Liver (tissue), 9 donors: ENCODE data around the gene CERS4. TPM values are rescaled to one million over a fixed set of nuclear protein-coding genes. Genes with fewer than 3 reads are reported as not detected.

Source experiments
- DNase-seq: peaks from one replicate; pipeline ENCODE4 v3.0.0-alpha.2; 2017; ENCODE audit warnings: low spot score
- H3K27ac ChIP-seq, 2 donors: one replicate each; pipeline ENCODE4 v1.7.0; 2013; ENCODE audit warnings: inconsistent platforms in 2 of 2, low read length in 2 of 2, control low read depth in 1 of 2, low read depth in 1 of 2, mild to moderate bottlenecking in 1 of 2
- H3K27me3 ChIP-seq, 4 donors: one replicate each; pipeline versions ENCODE4 v1.6.1 to v1.7.0; 2013; ENCODE audit warnings: low read length in 3 of 4, inconsistent platforms in 1 of 4, mild to moderate bottlenecking in 1 of 4, moderate library complexity in 1 of 4; ENCODE audit not compliant: control insufficient read depth in 4 of 4, insufficient read depth in 4 of 4
- H3K36me3 ChIP-seq, 4 donors: one replicate each; pipeline versions ENCODE4 v1.6.1 to v1.7.0; 2013; ENCODE audit warnings: low read length in 3 of 4, mild to moderate bottlenecking in 3 of 4, low read depth in 1 of 4, moderate library complexity in 1 of 4; ENCODE audit not compliant: control insufficient read depth in 4 of 4, insufficient read depth in 3 of 4
- H3K4me1 ChIP-seq, 4 donors: one replicate each; pipeline versions ENCODE4 v1.6.1 to v1.7.0; 2013; ENCODE audit warnings: low read length in 3 of 4, mild to moderate bottlenecking in 3 of 4, moderate library complexity in 1 of 4; ENCODE audit not compliant: control insufficient read depth in 4 of 4, insufficient read depth in 4 of 4
- H3K4me3 ChIP-seq, 3 donors: one replicate each; pipeline versions ENCODE4 v1.6.1 to v1.7.0; 2013; ENCODE audit warnings: low read length in 3 of 3, control low read depth in 1 of 3, low read depth in 1 of 3, mild to moderate bottlenecking in 1 of 3
- H3K9ac ChIP-seq, 2 donors: one replicate each; pipeline ENCODE4 v1.7.0; 2013; ENCODE audit warnings: low read length in 2 of 2, mild to moderate bottlenecking in 2 of 2, moderate library complexity in 2 of 2, control low read depth in 1 of 2, low read depth in 1 of 2
- H3K9me3 ChIP-seq, 4 donors: one replicate each; pipeline versions ENCODE4 v1.6.1 to v1.7.0; 2013; ENCODE audit warnings: low read length in 3 of 4; ENCODE audit not compliant: control insufficient read depth in 4 of 4
- EGR1 ChIP-seq, 2 donors: IDR thresholded peaks; 2 replicates each; pipeline ENCODE4 v1.6.1; 2016 to 2018; ENCODE audit warnings: antibody characterized with exemption in 2 of 2, low read depth in 2 of 2
- FOXA1 ChIP-seq: IDR thresholded peaks from 2 replicates; pipeline ENCODE4 v1.6.1; 2016; ENCODE audit warnings: antibody characterized with exemption
- FOXA2 ChIP-seq: IDR thresholded peaks from 2 replicates; pipeline ENCODE4 v1.6.1; 2016; ENCODE audit warnings: antibody characterized with exemption
- GABPA ChIP-seq, 2 donors: IDR thresholded peaks in 1 of 2; conservative IDR thresholded peaks in 1 of 2; 2 replicates each; pipeline ENCODE4 v1.6.1; 2016; ENCODE audit warnings: antibody characterized with exemption in 2 of 2, mild to moderate bottlenecking in 1 of 2, moderate library complexity in 1 of 2
- HNF4A ChIP-seq, 2 donors: conservative IDR thresholded peaks; 2 replicates each; pipeline ENCODE4 v1.6.1; 2016; ENCODE audit warnings: antibody characterized with exemption in 2 of 2, mild to moderate bottlenecking in 2 of 2
- HNF4G ChIP-seq: IDR thresholded peaks from 2 replicates; pipeline ENCODE4 v1.6.1; 2016; ENCODE audit warnings: antibody characterized with exemption
- JUND ChIP-seq, 2 donors: IDR thresholded peaks; 2 replicates each; pipeline ENCODE4 v1.6.1; 2016; ENCODE audit warnings: antibody characterized with exemption in 2 of 2
- RAD21 ChIP-seq, 2 donors: IDR thresholded peaks; 2 replicates each; pipeline ENCODE4 v1.6.1; 2016; ENCODE audit warnings: antibody characterized with exemption in 2 of 2, mild to moderate bottlenecking in 2 of 2
- RXRA ChIP-seq, 2 donors: IDR thresholded peaks; 2 replicates each; pipeline ENCODE4 v1.6.1; 2017 to 2018; ENCODE audit warnings: antibody characterized with exemption in 2 of 2, mild to moderate bottlenecking in 1 of 2
- SP1 ChIP-seq: IDR thresholded peaks from 2 replicates; pipeline ENCODE4 v1.6.1; 2018; ENCODE audit warnings: antibody characterized with exemption, mild to moderate bottlenecking
- TAF1 ChIP-seq: conservative IDR thresholded peaks from 2 replicates; pipeline ENCODE4 v1.6.1; 2016; ENCODE audit warnings: antibody characterized with exemption, mild to moderate bottlenecking
- YY1 ChIP-seq: IDR thresholded peaks from 2 replicates; pipeline ENCODE4 v1.6.1; 2016; ENCODE audit warnings: antibody characterized with exemption, mild to moderate bottlenecking
- WGBS: extraction: QIAGEN DNeasy Blood & Tissue Kit; methylation state at CpG from one replicate; pipeline ENCODE4 v1.1.7; 2013; 5-methylcytosine and 5-hydroxymethylcytosine counted together
- polyA plus RNA-seq, 2 donors: library from polyadenylated mRNA; stranded (reverse) in 1 of 2; unstranded in 1 of 2; fragments of 200-250 nt in 1 of 2; fragments of >200 nt in 1 of 2; fragmentation: Nextera tagmentation in 1 of 2; extraction: Ambion mirVana in 1 of 2; gene quantifications; one replicate each; pipeline versions ENCODE4 v1.2.1 to v1.2.3, GENCODE V29; 2013 to 2015
- total RNA-seq, 2 donors: library from RNA; depleted of rRNA; stranded (reverse); fragments of >200 nt; gene quantifications; one replicate each; pipeline ENCODE4 v1.2.3, GENCODE V29; 2014
- TF ChIP-seq, protein P1 (sequence below): fragments of 150-350 bp; IDR thresholded peaks from 2 replicates; pipeline ENCODE4 v1.5.1; 2017; ENCODE audit warnings: improper control_type of control experiment, low read depth, low read length; ENCODE audit not compliant: missing input control
- TF ChIP-seq, protein P2 (sequence below): IDR thresholded peaks from 2 replicates; pipeline ENCODE4 v1.6.1; 2016; ENCODE audit warnings: antibody characterized with exemption
- TF ChIP-seq, protein P3 (sequence below): IDR thresholded peaks from 2 replicates; pipeline ENCODE4 v1.6.1; 2016; ENCODE audit warnings: antibody characterized with exemption
- TF ChIP-seq, protein P4 (sequence below): IDR thresholded peaks from 2 replicates; pipeline ENCODE4 v1.6.1; 2016; ENCODE audit warnings: antibody characterized with exemption, mild to moderate bottlenecking
- TF ChIP-seq, protein P5 (sequence below): IDR thresholded peaks from 2 replicates; pipeline ENCODE4 v1.6.1; 2016; ENCODE audit warnings: antibody characterized with exemption
- donor health status: healthy.
- donor health status: healthy.
- donor health status: healthy.
- donor health status: healthy.
- donor health status: healthy.

CERS4 gene
- total and polyA plus RNA-seq, 4 donors: 42.7 to 65.1 (median 56.4) TPM

DNA sequence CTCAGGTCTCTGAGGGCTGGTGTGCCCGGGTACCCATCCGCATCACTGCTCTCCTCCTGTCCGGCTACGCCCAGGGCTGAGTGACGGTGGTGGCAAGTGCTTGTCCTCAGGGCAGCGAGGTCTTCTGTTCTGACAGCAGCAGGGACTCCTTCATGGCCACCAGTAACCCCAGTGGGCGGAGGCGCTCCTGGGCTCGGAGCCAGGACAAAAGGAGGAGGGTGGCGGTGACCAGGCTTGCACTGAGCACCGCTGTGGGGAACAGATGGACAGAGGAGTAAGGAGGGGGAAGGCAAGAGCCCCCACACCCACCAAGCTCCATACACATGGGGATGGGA, 93.2 kb downstream of the CERS4 start:
- Histone ChIP-seq H3K9me3 (no peaks in the 10 kb centered on the region), H3K4me1 (peaks cover 10 to 20% (median 17%) of the 10 kb centered on the region in 4 donors), H3K4me3 (no peak overlapping the region), H3K27me3 (no peaks in the 10 kb centered on the region), H3K9ac (no peak overlapping the region), H3K36me3 (peaks cover 0 to 3% (median 1%) of the 10 kb centered on the region in 4 donors), H3K27ac (no peak overlapping the region)
- no peak for TF ChIP-seq YY1
- no peak for TF ChIP-seq TAF1
- no peak for TF ChIP-seq JUND (IDR thresholded peaks at IDR 0.05)
- TF ChIP-seq, protein P1, sequence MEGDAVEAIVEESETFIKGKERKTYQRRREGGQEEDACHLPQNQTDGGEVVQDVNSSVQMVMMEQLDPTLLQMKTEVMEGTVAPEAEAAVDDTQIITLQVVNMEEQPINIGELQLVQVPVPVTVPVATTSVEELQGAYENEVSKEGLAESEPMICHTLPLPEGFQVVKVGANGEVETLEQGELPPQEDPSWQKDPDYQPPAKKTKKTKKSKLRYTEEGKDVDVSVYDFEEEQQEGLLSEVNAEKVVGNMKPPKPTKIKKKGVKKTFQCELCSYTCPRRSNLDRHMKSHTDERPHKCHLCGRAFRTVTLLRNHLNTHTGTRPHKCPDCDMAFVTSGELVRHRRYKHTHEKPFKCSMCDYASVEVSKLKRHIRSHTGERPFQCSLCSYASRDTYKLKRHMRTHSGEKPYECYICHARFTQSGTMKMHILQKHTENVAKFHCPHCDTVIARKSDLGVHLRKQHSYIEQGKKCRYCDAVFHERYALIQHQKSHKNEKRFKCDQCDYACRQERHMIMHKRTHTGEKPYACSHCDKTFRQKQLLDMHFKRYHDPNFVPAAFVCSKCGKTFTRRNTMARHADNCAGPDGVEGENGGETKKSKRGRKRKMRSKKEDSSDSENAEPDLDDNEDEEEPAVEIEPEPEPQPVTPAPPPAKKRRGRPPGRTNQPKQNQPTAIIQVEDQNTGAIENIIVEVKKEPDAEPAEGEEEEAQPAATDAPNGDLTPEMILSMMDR: no peak
- TF ChIP-seq FOXA2: no peak
- no peak for TF ChIP-seq GABPA (IDR thresholded peaks at IDR 0.05 in 1 of 2, conservative IDR thresholded peaks at IDR 0.05 in 1 of 2)
- TF ChIP-seq, protein P2, sequence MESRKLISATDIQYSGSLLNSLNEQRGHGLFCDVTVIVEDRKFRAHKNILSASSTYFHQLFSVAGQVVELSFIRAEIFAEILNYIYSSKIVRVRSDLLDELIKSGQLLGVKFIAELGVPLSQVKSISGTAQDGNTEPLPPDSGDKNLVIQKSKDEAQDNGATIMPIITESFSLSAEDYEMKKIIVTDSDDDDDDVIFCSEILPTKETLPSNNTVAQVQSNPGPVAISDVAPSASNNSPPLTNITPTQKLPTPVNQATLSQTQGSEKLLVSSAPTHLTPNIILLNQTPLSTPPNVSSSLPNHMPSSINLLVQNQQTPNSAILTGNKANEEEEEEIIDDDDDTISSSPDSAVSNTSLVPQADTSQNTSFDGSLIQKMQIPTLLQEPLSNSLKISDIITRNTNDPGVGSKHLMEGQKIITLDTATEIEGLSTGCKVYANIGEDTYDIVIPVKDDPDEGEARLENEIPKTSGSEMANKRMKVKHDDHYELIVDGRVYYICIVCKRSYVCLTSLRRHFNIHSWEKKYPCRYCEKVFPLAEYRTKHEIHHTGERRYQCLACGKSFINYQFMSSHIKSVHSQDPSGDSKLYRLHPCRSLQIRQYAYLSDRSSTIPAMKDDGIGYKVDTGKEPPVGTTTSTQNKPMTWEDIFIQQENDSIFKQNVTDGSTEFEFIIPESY: no peak
- no peak for TF ChIP-seq HNF4A (conservative IDR thresholded peaks at IDR 0.05)
- DNase-seq: peak; percentile 65
- WGBS: 45% methylated on average over 11 of the region's 11 CpGs

DNA sequence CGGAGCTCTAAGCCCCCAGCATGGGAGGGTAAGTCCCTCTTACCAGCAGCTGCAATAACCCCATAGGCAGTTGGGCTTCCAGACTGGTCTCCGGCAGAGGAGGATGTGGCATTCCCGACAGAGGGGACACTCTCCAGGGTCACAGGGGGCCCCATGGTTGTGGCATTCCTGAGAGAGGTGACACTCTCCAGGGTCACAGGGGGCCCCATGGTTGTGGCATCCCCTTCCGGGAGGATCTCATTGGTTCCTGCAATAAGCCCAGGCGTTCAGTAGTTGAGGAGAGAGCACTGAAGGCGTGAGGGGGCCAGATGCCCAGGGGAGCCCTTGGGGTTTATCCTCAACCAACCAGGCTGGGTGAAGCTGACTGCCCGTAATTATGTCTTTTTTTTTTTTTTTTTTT, 93.6 kb downstream of the CERS4 start:
- no peaks in the 10 kb centered on the region for H3K9me3 ChIP-seq
- no peaks in the 10 kb centered on the region for H3K27me3 ChIP-seq
- WGBS: 74% methylated on average over 7 of the region's 7 CpGs
- no peak overlapping the region for H3K27ac ChIP-seq
- TF ChIP-seq HNF4G: no peak
- no peak for TF ChIP-seq TAF1
- TF ChIP-seq GABPA (IDR thresholded peaks at IDR 0.05 in 1 of 2, conservative IDR thresholded peaks at IDR 0.05 in 1 of 2): no peak
- TF ChIP-seq RAD21 (IDR thresholded peaks at IDR 0.05): no peak
- TF ChIP-seq, protein P3, sequence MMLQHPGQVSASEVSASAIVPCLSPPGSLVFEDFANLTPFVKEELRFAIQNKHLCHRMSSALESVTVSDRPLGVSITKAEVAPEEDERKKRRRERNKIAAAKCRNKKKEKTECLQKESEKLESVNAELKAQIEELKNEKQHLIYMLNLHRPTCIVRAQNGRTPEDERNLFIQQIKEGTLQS: no peak
- TF ChIP-seq YY1: no peak
- no peak for TF ChIP-seq SP1
- TF ChIP-seq HNF4A (conservative IDR thresholded peaks at IDR 0.05): no peak
- TF ChIP-seq FOXA1: no peak
- TF ChIP-seq, protein P1: no peak
- TF ChIP-seq, protein P2: no peak
- no peak for TF ChIP-seq EGR1 (IDR thresholded peaks at IDR 0.05; ENCODE audit: low read depth in 2 of 2)
- no peak for TF ChIP-seq RXRA (IDR thresholded peaks at IDR 0.05)
- TF ChIP-seq, protein P4, sequence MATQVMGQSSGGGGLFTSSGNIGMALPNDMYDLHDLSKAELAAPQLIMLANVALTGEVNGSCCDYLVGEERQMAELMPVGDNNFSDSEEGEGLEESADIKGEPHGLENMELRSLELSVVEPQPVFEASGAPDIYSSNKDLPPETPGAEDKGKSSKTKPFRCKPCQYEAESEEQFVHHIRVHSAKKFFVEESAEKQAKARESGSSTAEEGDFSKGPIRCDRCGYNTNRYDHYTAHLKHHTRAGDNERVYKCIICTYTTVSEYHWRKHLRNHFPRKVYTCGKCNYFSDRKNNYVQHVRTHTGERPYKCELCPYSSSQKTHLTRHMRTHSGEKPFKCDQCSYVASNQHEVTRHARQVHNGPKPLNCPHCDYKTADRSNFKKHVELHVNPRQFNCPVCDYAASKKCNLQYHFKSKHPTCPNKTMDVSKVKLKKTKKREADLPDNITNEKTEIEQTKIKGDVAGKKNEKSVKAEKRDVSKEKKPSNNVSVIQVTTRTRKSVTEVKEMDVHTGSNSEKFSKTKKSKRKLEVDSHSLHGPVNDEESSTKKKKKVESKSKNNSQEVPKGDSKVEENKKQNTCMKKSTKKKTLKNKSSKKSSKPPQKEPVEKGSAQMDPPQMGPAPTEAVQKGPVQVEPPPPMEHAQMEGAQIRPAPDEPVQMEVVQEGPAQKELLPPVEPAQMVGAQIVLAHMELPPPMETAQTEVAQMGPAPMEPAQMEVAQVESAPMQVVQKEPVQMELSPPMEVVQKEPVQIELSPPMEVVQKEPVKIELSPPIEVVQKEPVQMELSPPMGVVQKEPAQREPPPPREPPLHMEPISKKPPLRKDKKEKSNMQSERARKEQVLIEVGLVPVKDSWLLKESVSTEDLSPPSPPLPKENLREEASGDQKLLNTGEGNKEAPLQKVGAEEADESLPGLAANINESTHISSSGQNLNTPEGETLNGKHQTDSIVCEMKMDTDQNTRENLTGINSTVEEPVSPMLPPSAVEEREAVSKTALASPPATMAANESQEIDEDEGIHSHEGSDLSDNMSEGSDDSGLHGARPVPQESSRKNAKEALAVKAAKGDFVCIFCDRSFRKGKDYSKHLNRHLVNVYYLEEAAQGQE: no peak
- TF ChIP-seq FOXA2: no peak
- TF ChIP-seq, protein P5, sequence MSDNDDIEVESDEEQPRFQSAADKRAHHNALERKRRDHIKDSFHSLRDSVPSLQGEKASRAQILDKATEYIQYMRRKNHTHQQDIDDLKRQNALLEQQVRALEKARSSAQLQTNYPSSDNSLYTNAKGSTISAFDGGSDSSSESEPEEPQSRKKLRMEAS: no peak
- no peak for TF ChIP-seq JUND (IDR thresholded peaks at IDR 0.05)
- no peak for DNase-seq
- H3K36me3 ChIP-seq: peaks cover 0 to 3% (median 1%) of the 10 kb centered on the region in 4 donors
- no peak overlapping the region for H3K9ac ChIP-seq
- peaks cover 12 to 24% (median 21%) of the 10 kb centered on the region in 4 donors for H3K4me1 ChIP-seq
- no peak overlapping the region for H3K4me3 ChIP-seq
